ENCODE measurements around the gene MCRS1.
"Not testable (repeated sequence)": the region's sequence is repeated elsewhere in the genome, so short reads cannot be mapped to it uniquely, and the experiment has no call there.

Gene MCRS1

DNA sequence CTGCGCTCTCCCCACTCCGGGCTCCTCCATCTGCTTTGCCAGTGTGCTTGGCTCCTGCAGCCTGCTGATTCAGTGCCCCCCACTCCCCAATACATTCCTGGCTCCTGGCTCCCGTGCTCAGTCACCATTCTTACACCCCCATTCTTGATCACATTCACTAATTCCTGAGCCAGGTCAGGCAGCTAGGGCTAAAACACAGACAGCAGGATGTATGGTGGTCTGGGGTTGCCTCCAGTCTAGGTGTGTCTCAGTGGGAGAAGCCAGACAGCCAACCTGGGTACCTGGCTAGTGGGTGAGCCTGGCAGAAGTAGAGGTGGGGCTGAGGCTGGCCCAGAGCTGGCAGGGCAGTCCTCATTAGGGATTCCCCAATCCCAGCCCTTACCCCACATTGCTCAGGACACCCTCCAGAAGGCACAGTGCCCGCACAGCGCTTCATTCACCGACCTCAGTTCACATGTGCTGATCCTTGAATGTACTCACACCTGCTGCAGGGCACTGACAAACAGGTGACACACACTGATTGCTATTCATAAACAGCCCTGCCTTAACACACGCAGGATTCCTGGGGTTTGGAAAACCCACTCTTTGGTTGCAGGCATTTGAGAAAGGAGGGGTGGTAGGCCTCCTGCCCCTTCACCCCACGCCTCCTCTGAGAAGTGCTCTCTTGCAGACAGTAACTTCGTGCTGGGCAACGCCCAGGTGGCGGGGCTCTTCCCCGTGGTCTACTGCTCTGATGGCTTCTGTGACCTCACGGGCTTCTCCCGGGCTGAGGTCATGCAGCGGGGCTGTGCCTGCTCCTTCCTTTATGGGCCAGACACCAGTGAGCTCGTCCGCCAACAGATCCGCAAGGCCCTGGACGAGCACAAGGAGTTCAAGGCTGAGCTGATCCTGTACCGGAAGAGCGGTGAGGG, 27.5 kb downstream of the MCRS1 start:
- no peak for DNase-seq

- no peak for DNase-seq
Measured at GRCh38 chr12:49539406-49540228, 28.3 kb downstream of the MCRS1 start.

DNA sequence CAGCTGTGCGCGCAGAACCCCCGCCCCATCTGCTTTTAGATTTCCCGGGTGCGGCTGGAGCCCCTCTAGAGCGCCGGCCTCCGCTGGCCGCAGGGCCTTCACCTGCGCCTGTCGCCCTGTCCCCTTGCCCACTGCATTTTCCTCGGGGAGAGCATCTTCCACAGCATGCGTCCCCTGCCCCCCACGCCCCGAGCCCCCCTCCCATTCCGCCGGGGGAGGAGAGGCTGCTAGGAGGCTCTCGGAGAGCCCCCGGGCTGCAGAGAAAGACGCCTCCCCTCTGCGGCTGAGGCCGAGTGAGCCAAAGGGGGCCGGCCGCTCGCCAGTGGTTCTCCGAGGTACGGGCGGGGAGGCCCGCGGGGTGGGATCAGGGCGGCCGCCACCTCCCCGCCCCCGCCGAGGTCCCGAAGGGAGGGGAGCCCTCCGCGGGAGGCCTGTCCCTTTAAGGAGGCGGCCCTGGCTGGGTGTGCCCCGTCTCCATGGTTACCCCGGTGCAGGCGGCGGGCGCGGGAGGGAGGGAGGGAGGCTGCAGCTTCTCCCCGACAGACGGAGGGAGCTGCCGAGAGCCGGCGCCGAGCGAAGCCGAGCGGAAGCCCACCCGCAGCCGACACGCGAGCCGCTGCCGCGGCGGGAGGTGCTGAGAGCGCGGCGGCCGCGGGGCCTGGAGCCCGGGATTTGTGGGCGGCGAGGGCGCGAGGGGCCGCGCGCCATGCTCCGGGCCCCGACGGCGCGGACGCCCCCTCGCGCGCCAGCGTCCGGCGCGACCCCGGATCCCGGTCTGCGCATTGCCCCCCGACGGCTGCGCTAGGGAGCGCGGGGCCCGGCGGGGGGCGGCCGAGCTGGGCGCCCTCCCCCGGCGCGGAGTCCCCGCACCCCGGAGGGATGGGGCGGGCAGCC, 29.2 kb downstream of the MCRS1 start, which contains the start of gene KCNH3:
Gene KCNH3, plus strand, starts transcription at position 521 of the 894 bp plus-strand sequence. CDS start 387 bp downstream, outside the sequence.
- DNase-seq = peak; percentile 60 to 67

- no peak for DNase-seq
Measured at GRCh38 chr12:49537752-49538509, 30.0 kb downstream of the MCRS1 start.

DNA sequence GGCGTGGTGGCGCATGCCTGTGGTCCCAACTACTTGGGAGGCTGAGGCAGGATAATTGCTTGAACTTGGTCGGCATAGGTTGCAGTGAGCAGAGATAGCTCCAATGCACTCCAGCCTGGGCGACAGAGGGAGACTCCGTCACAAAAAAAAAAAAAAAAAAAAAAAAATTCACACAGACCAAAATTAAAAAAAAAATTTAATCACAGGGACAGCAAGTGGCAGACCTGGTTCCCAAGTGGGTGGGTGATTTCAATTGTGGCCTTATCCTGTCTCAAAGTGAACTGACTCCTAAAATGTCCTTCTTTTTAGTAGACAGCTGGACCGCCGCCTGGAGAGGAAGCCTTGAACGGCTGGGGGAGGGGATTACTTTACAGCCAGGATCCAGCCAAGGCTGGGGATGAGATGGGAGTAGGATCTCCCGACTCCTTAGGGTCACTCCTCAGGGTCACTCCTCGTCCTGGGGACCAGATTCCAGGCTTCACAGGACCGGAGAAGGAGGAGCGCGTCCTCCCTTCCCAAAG, 30.7 kb downstream of the MCRS1 start:
- DNase-seq = no peak

- DNase-seq = no peak
Measured at GRCh38 chr12:49536526-49537071, 31.3 kb downstream of the MCRS1 start.

DNA sequence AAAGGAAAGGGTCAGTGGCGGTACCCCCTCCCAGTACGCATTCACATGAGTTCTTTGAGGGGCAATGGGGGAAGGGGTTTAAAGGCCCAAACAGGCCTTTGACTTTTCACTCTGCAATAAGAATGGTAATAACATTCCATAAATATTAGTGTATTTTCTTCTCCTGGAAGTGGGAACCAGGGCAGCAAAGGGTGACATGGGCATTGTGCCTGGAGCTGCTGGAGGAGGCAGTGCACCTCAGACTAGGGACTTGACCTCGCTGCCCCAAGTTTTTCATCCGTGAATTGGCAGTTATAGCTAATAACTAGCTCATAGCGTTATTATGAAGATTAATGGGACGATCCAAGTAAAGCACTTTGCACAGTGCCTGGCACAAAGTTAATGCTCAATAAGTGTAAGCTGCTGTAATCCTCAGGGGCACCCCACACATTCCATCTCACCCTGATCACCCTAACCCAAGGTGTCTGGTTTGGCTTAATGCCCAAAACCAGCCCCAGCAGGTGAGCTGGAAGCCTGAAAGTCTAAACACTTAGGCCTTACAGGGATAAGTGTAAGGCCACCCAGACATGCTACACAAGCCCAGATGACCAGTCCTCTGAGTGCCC, 31.9 kb downstream of the MCRS1 start:
- DNase-seq = no peak

DNA sequence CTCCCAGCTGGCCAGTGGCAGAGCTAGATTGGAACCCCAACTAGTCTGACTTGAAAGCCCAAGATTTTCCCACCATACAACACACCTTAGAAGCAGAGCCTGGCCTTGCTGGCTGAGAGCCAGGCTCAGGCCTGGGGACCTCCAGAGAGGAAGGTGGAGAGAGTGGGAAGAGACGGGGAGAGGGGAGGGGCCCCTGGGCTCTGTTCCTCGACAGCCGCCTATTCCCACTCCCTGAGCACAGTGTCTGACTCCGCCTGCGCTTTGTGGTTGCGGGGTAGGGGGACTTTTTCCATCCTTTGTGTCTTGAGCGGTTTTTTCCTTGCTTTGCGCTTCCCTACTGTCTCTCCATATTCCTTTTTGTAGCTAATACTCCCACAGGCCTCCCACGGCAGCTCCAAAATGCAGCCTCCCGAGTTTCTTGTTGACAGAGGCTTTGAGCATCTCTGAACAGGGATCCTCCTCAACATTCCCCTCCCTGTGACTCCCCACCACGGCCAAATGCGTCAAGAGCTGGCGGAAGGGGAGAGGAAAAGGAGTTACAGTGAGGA, 33.1 kb downstream of the MCRS1 start:
- no peak for DNase-seq

DNA sequence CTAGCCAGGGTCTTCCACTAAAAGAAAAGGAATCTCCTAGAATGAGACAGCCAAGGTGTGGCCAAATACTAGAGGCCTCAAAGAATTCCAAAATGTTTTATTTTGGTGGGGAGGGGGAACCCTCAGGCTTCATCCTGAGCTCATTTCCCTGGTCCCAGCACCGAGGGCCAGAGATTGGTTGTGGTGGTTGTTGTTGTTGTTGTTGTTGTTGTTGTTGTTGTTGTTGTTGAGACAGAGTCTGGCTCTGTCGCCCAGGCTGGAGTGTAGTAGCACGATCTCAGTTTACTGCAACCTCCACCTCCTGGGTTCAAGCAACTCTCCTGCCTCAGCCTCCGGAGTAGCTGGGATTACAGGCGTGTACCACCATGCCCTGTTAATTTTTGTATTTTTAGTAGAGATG, 33.8 kb downstream of the MCRS1 start:
- DNase-seq = not testable (repeated sequence)

DNA sequence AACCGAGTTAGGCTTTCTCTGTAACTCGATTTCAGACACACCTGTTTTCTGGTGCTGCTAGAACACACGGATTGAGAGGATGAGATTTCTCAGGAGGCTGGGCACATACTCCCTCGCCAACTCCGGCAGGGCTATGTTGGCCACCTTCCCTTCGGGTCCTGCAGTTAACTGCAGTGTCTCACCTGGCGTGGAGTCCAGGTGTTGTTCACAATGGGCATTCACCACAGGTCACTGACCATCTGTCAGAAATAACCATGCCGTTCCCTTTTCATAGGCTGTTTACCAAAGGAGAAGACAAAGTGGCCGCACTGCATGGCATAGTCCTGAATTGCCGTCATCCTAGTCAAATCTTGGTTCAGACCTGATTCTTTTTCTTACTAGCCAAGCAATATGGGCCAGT, 34.6 kb downstream of the MCRS1 start:
- DNase-seq = no peak

DNA sequence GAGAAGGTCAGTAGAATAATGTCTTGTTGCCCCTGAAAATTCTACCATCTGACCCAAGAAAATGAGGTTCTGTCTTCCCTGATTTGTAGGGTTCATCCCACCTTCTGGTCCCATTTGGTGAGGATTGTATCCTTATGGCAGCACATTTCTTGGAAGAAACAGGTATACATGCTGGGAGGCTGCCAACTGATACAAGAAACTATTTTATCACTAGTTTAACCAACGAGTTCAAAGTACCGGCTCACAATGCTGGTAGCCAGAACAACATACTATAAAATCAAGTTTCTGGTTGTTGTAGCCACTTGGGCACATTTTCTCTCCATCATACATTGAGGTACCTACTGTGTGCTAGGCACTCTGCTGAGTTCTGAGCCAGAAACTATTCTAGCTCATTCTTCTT, 36.2 kb downstream of the MCRS1 start:
- DNase-seq = no peak

GRCh38 chr12:49529414-49529813, 38.5 kb downstream of the MCRS1 start:
- no peak for DNase-seq

DNA sequence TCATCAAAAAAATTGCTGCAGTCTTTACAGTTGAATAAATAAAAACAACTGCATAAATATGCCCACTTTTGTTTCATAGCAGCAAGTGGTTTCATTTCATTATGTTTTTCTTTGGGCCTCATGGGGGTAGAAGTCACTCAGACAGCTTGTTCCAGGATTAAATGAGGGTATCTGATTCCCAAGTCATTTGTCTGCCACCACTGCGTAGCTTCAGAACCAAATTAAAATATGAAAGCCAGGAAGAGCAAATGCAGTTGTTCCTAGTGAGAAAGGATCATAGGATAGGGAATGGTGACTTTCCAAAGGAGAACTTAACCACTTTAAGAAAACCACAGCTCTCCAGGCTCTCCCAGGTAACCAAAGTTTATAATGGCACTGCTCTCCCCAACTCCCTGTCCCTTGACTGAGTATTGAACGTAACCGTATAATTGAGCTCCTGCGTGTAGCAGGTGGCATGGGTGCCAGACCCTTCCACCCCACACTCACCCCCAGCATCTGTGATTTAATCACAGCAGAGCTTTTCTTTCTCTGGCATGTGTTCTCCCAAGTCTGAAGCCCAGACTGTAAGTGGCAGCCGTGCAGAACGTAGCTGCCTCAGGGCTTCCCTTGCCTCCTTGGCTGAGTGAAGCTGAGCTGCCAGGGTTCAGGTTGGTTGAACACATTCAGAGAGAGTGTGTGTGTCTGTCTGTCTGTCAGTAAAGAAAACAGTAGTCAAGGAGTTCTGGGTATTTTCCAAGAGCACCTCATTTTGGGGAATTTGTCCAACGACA, 40.4 kb downstream of the MCRS1 start:
- no peak for DNase-seq

DNA sequence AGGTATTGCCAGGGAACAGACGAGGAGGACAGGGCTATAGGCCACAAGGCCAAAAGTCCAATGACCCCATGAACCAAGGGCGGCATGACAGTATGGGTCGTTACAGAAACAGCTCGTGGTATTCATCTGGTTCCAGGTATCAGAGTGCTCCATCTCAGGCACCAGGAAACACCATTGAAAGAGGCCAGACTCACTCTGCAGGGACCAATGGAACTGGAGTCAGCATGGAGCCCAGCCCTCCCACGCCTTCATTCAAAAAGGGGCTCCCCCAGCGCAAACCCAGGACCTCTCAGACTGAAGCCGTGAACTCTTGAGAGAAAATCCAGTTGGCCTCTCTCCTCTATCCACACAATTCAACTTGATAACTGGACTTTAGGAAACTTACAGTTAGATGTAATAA, 42.0 kb downstream of the MCRS1 start:
- no peak for DNase-seq

- DNase-seq = no peak
Measured at GRCh38 chr12:49524660-49525324, 43.1 kb downstream of the MCRS1 start.

DNA sequence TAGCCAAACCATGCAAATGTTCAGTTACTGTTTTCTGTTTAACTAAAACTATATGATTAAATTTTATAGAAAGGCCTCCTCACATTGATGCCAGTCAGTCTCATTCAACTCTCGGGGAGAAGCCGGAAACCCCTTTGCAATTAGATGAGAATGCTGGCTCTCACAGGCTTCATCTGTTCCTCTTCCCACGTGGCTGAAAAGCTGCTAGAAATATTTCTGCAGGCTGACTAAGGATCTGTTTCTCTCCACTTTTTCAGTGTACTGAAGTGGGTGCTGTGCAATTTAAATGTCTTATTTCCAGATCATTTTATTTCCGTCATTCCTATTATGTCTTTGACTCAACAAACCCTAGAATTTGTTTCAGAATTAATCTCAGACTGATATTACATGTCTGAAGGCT, 46.6 kb downstream of the MCRS1 start:
- no peak for DNase-seq

GRCh38 chr12:49519574-49519936, 48.4 kb downstream of the MCRS1 start:
- DNase-seq = no peak

GRCh38 chr12:49518914-49519573, 48.9 kb downstream of the MCRS1 start:
- peak in 1 of 2 experiments; percentile 11 for DNase-seq

GRCh38 chr12:49515266-49515665, 52.7 kb downstream of the MCRS1 start:
- DNase-seq = peak in 1 of 2 experiments; percentile 43
